OCI-LY1 (cell line): ENCODE measurements around the gene EVI2B.

Experiments
- H2AFZ ChIP-seq: fragments of 200-600 bp; sonication (generic), shearing (Covaris generic); 2 replicates; pipeline ENCODE4 v1.6.0; 2014; ENCODE audit warnings: antibody characterized with exemption, mild to moderate bottlenecking, low read length
- H3F3A ChIP-seq: fragments of 200-600 bp; sonication (generic), shearing (Covaris generic); 2 replicates; pipeline ENCODE4 v1.6.0; 2014; ENCODE audit warnings: mild to moderate bottlenecking, antibody characterized with exemption, low read length, moderate library complexity; ENCODE audit not compliant: insufficient read depth
- H3K27ac ChIP-seq: fragments of 200-600 bp; sonication (generic); 2 replicates; pipeline ENCODE4 v1.5.1; 2014; ENCODE audit warnings: low read length, mixed run types, mild to moderate bottlenecking, low read depth; ENCODE audit not compliant: poor library complexity, severe bottlenecking
- H3K27me3 ChIP-seq: fragments of 200-600 bp; sonication (generic); 2 replicates; pipeline ENCODE4 v1.6.0; 2014; ENCODE audit warnings: antibody characterized with exemption, mild to moderate bottlenecking, low read length, moderate library complexity; ENCODE audit not compliant: insufficient read depth
- H3K36me3 ChIP-seq: fragments of 200-600 bp; sonication (generic); 2 replicates; pipeline ENCODE4 v1.6.1; 2014; ENCODE audit warnings: mild to moderate bottlenecking, antibody characterized with exemption, low read length, moderate library complexity, mixed read lengths; ENCODE audit not compliant: insufficient read depth
- H3K4me1 ChIP-seq: fragments of 200-600 bp; sonication (generic); 2 replicates; pipeline ENCODE4 v1.5.1; 2014; ENCODE audit warnings: mild to moderate bottlenecking, low read length, moderate library complexity; ENCODE audit not compliant: insufficient read depth, severe bottlenecking
- H3K4me2 ChIP-seq: fragments of 200-600 bp; sonication (generic), shearing (Covaris generic); 2 replicates; pipeline ENCODE4 v1.6.1; 2014; ENCODE audit warnings: low read length
- H3K4me3 ChIP-seq: fragments of 200-600 bp; sonication (generic); 2 replicates; pipeline ENCODE4 v1.5.1; 2014; ENCODE audit warnings: low read length, low read depth, mild to moderate bottlenecking, mixed read lengths; ENCODE audit not compliant: poor library complexity, severe bottlenecking
- H3K79me2 ChIP-seq: fragments of 200-600 bp; shearing (Covaris generic); 2 replicates; pipeline ENCODE4 v1.6.1; 2016; ENCODE audit warnings: mixed run types, low read length, mixed read lengths; ENCODE audit not compliant: insufficient read depth
- H3K9ac ChIP-seq: fragments of 200-600 bp; sonication (generic), shearing (Covaris generic); 2 replicates; pipeline ENCODE4 v1.6.1; 2014; ENCODE audit warnings: mild to moderate bottlenecking, low read length, mixed read lengths
- H3K9me2 ChIP-seq: fragments of 200-600 bp; sonication (generic), shearing (Covaris generic); 2 replicates; pipeline ENCODE4 v1.6.1; 2014; ENCODE audit warnings: low read depth, mild to moderate bottlenecking, low read length, mixed read lengths
- H3K9me3 ChIP-seq: fragments of 200-600 bp; shearing (Covaris generic); 2 replicates; pipeline ENCODE4 v1.6.1; 2014; ENCODE audit warnings: low read length, mixed read lengths
- H4K20me1 ChIP-seq: fragments of 200-600 bp; sonication (generic), shearing (Covaris generic); 2 replicates; pipeline ENCODE4 v1.6.0; 2016; ENCODE audit warnings: mild to moderate bottlenecking, low read length; ENCODE audit not compliant: insufficient read depth
- EZH2 ChIP-seq: fragments of 200-600 bp; sonication (generic), shearing (Covaris generic); IDR thresholded peaks from 2 replicates; pipeline ENCODE4 v1.8.0; 2017; ENCODE audit warnings: borderline replicate concordance, mixed run types, mild to moderate bottlenecking, antibody characterized with exemption, low read length, moderate library complexity, mixed read lengths
- TF ChIP-seq, protein P1 (sequence below): fragments of 200-600 bp; sonication (generic), shearing (Covaris generic); IDR thresholded peaks from 2 replicates; pipeline ENCODE4 v1.5.1; 2017; ENCODE audit warnings: mild to moderate bottlenecking, antibody characterized with exemption, low read length, moderate library complexity, mixed read lengths

EVI2B gene

GRCh38 chr17:31339906-31340661, 26.2 kb upstream of the EVI2B start:
- TF ChIP-seq EZH2, result no peak
- TF ChIP-seq, protein P1, sequence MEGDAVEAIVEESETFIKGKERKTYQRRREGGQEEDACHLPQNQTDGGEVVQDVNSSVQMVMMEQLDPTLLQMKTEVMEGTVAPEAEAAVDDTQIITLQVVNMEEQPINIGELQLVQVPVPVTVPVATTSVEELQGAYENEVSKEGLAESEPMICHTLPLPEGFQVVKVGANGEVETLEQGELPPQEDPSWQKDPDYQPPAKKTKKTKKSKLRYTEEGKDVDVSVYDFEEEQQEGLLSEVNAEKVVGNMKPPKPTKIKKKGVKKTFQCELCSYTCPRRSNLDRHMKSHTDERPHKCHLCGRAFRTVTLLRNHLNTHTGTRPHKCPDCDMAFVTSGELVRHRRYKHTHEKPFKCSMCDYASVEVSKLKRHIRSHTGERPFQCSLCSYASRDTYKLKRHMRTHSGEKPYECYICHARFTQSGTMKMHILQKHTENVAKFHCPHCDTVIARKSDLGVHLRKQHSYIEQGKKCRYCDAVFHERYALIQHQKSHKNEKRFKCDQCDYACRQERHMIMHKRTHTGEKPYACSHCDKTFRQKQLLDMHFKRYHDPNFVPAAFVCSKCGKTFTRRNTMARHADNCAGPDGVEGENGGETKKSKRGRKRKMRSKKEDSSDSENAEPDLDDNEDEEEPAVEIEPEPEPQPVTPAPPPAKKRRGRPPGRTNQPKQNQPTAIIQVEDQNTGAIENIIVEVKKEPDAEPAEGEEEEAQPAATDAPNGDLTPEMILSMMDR, result no peak
- no peaks in the 10 kb centered on the region for H4K20me1 ChIP-seq
- no peaks in the 10 kb centered on the region for H3K27me3 ChIP-seq
- H3K4me3 ChIP-seq, result no peak overlapping the region
- H3K9me3 ChIP-seq, result no peaks in the 10 kb centered on the region
- peaks cover 31% of the 10 kb centered on the region for H3K36me3 ChIP-seq
- no peaks in the 10 kb centered on the region for H3K79me2 ChIP-seq
- H3F3A ChIP-seq, result no peaks in the 10 kb centered on the region
- H2AFZ ChIP-seq, result no peak overlapping the region
- H3K9ac ChIP-seq, result no peak overlapping the region
- no peaks in the 10 kb centered on the region for H3K9me2 ChIP-seq
- no peak overlapping the region for H3K4me2 ChIP-seq
- H3K4me1 ChIP-seq, result no peaks in the 10 kb centered on the region
- no peak overlapping the region for H3K27ac ChIP-seq

- Histone ChIP-seq H3K9ac (no peak overlapping the region), H3K9me2 (no peaks in the 10 kb centered on the region), H3F3A (no peaks in the 10 kb centered on the region; the same call in 1 of the 2 replicates), H3K36me3 (peaks cover 10% of the 10 kb centered on the region), H3K4me3 (no peak overlapping the region), H4K20me1 (no peaks in the 10 kb centered on the region), H3K9me3 (no peaks in the 10 kb centered on the region), H3K79me2 (no peaks in the 10 kb centered on the region), H3K4me2 (no peak overlapping the region), H3K27me3 (no peaks in the 10 kb centered on the region), H3K27ac (no peak overlapping the region), H3K4me1 (no peaks in the 10 kb centered on the region), H2AFZ (no peak overlapping the region)
- TF ChIP-seq, protein P1, result no peak
- no peak for TF ChIP-seq EZH2
Observed at GRCh38 chr17:31329221-31329620, 15.4 kb upstream of the EVI2B start.

DNA sequence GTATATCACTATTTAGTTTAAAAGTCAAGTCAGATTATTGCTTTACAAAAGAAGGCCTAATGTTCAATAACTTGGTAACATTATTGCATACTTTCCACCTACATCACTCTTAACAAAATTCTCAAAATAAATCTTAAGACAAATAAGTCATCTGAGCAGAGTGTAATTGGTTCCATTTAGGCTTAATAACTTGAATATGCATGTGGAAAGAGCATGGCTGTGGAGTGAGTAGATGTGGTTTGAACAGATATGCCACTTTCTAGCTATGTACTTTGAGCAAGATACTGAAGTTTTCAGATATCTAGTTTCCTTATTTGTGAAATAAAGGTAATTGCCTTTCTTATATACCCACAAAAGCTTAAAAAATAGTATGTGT, 14.3 kb upstream of the EVI2B start:
- Histone ChIP-seq H3K27ac (no peak overlapping the region), H3K36me3 (peaks cover 10% of the 10 kb centered on the region), H4K20me1 (no peaks in the 10 kb centered on the region), H3K9ac (no peak overlapping the region), H3F3A (no peaks in the 10 kb centered on the region; the same call in 1 of the 2 replicates), H3K4me3 (no peak overlapping the region), H3K27me3 (no peaks in the 10 kb centered on the region), H3K4me2 (no peak overlapping the region), H2AFZ (no peak overlapping the region), H3K4me1 (no peaks in the 10 kb centered on the region), H3K9me3 (no peaks in the 10 kb centered on the region), H3K9me2 (no peaks in the 10 kb centered on the region), H3K79me2 (no peaks in the 10 kb centered on the region)
- TF ChIP-seq EZH2, result no peak
- TF ChIP-seq, protein P1, result no peak
